ENCODE measurements around the gene C14orf180.

GRCh38 chr14:104601786-104602185, 22.2 kb downstream of the C14orf180 start:
- TF ChIP-seq CTCF (IDR thresholded peaks at IDR 0.05), result no peak
- no peak for TF ChIP-seq POLR2A (IDR thresholded peaks at IDR 0.05)

All from prostate gland (tissue), 2 donors.